OCI-LY7 (cell line): ENCODE measurements around the gene RELN. TPM values are rescaled to one million over a fixed set of nuclear protein-coding genes. Genes with fewer than 3 reads are reported as not detected.

ENCODE experiments used
- BruUV-seq: library from RNA; stranded (reverse); fragments of 400-500 nt; replicated peaks from 2 replicates; lab custom pipeline; 2021; lab: Mats Ljungman, UMichigan
- CTCF ChIA-PET: fragments of 300-600 bp; sonication (Branson Sonifier 250); formaldehyde crosslinking; loops from one replicate; lab custom pipeline; 2022; ENCODE audit warnings: antibody characterized with exemption; ENCODE audit not compliant: unreplicated experiment; lab: Charles Lee
- POLR2A ChIA-PET: fragments of 300-600 bp; sonication (Branson Sonifier 250); formaldehyde crosslinking; loops from one replicate; lab custom pipeline; 2022; ENCODE audit warnings: antibody characterized with exemption; lab: Charles Lee
- DNase-seq: peaks from one replicate; pipeline ENCODE4 v3.0.0-alpha.2; 2015; ENCODE audit warnings: low spot score
- H2AFZ ChIP-seq: fragments of 200-600 bp; sonication (generic), shearing (Covaris generic); 2 replicates; pipeline ENCODE4 v1.6.1; 2014; ENCODE audit warnings: mild to moderate bottlenecking, antibody characterized with exemption, low read length, moderate library complexity
- H3K27ac ChIP-seq: fragments of 200-600 bp; sonication (generic); 2 replicates; pipeline ENCODE4 v1.5.1; 2014; ENCODE audit warnings: mixed run types, low read depth, mild to moderate bottlenecking, moderate library complexity, low read length, inconsistent platforms; ENCODE audit not compliant: poor library complexity, severe bottlenecking
- H3K36me3 ChIP-seq: fragments of 200-600 bp; sonication (generic); 2 replicates; pipeline ENCODE4 v1.6.1; 2014; ENCODE audit warnings: mild to moderate bottlenecking, antibody characterized with exemption, low read length, moderate library complexity, mixed read lengths; ENCODE audit not compliant: insufficient read depth
- H3K4me1 ChIP-seq: fragments of 200-600 bp; sonication (generic); 2 replicates; pipeline ENCODE4 v1.5.1; 2014; ENCODE audit warnings: mild to moderate bottlenecking, low read length; ENCODE audit not compliant: insufficient read depth, poor library complexity, severe bottlenecking
- H3K4me2 ChIP-seq: fragments of 200-600 bp; sonication (generic); 2 replicates; pipeline ENCODE4 v1.6.1; 2014; ENCODE audit warnings: mild to moderate bottlenecking, low read length
- H3K4me3 ChIP-seq: fragments of 200-600 bp; sonication (generic); 2 replicates; pipeline ENCODE4 v1.5.1; 2014; ENCODE audit warnings: mild to moderate bottlenecking, low read depth, low read length; ENCODE audit not compliant: poor library complexity, severe bottlenecking
- H3K79me2 ChIP-seq: fragments of 200-600 bp; sonication (generic); 2 replicates; pipeline ENCODE4 v1.6.1; 2016; ENCODE audit warnings: low read depth, mild to moderate bottlenecking, low read length, moderate library complexity, mixed read lengths; ENCODE audit not compliant: insufficient read depth
- H3K9me2 ChIP-seq: fragments of 200-600 bp; sonication (generic); 2 replicates; pipeline ENCODE4 v1.6.1; 2016; ENCODE audit warnings: mild to moderate bottlenecking, low read length, mixed read lengths; ENCODE audit not compliant: insufficient read depth
- H3K9me3 ChIP-seq: fragments of 200-600 bp; sonication (generic); 2 replicates; pipeline ENCODE4 v1.6.1; 2014; ENCODE audit warnings: mild to moderate bottlenecking, mixed run types, low read length, mixed read lengths
- H4K20me1 ChIP-seq: fragments of 200-600 bp; sonication (generic); 2 replicates; pipeline ENCODE4 v1.6.1; 2014; ENCODE audit warnings: mild to moderate bottlenecking, antibody characterized with exemption, low read length, moderate library complexity, mixed read lengths; ENCODE audit not compliant: insufficient read depth
- EZH2phosphoT487 ChIP-seq: fragments of 200-600 bp; sonication (generic); IDR thresholded peaks from 2 replicates; pipeline ENCODE4 v1.6.1; 2018; ENCODE audit warnings: low read depth, borderline replicate concordance, mild to moderate bottlenecking, mixed run types, antibody characterized with exemption, low read length, moderate library complexity, mixed read lengths
- intact Hi-C: fragments of 100-400 bp; cut with micrococcal nuclease; formaldehyde crosslinking; loops from one replicate; pipeline ENCODE4 v1.10.0; 2022; ENCODE audit not compliant: unreplicated experiment
- total RNA-seq, 2 experiments: library from RNA; depleted of rRNA in 1 of 2; stranded (reverse); fragments of >200 nt in 1 of 2; shearing (Covaris generic) in 1 of 2; gene quantifications; 2 replicates each; pipeline ENCODE4 v1.2.3, GENCODE V29; 2014 to 2022
- TF ChIP-seq, protein P1 (sequence below): fragments of 200-600 bp; sonication (generic); conservative IDR thresholded peaks from 2 replicates; pipeline ENCODE4 v1.5.1; 2014; ENCODE audit warnings: mild to moderate bottlenecking, antibody characterized with exemption, low read length, moderate library complexity, mixed read lengths

RELN gene
- total RNA-seq, 2 experiments from 2014 or later, result not detected

DNA sequence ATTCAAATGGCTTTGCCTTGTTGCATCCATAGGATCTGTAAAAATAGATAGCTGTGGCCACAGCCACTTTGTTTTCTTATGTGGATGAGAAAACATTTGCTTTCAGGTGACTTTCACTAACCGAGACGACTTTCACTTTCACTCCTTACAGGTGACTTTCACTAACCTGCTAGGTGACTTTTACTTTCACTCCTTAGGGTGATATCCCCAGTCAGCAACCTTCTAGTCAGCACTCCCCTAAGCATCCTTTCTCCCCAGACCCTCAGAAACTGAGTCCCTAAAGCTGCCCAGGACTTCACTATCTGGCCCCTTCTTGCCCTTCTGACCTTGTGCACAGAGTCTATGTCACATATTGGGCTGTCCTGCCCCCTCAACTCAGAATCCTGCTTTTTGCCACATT is 177.5 kb downstream of the RELN start:
- no peak overlapping the region for H3K4me3 ChIP-seq
- no peak overlapping the region; the same call in 1 of the 2 replicates for H3K4me2 ChIP-seq
- H3K27ac ChIP-seq, result no peak overlapping the region
- H2AFZ ChIP-seq, result no peak overlapping the region
- H3K9me3 ChIP-seq, result no peaks in the 10 kb centered on the region
- intact Hi-C loops, result no loop called here
- ChIA-PET POLR2A (no interaction called here), CTCF (no interaction called here)
- H3K36me3 ChIP-seq, result no peaks in the 10 kb centered on the region
- peak; percentile 4 for DNase-seq
- H3K9me2 ChIP-seq, result no peaks in the 10 kb centered on the region
- H3K79me2 ChIP-seq, result no peaks in the 10 kb centered on the region
- H4K20me1 ChIP-seq, result no peaks in the 10 kb centered on the region
- TF ChIP-seq EZH2phosphoT487, result no peak
- TF ChIP-seq, protein P1, sequence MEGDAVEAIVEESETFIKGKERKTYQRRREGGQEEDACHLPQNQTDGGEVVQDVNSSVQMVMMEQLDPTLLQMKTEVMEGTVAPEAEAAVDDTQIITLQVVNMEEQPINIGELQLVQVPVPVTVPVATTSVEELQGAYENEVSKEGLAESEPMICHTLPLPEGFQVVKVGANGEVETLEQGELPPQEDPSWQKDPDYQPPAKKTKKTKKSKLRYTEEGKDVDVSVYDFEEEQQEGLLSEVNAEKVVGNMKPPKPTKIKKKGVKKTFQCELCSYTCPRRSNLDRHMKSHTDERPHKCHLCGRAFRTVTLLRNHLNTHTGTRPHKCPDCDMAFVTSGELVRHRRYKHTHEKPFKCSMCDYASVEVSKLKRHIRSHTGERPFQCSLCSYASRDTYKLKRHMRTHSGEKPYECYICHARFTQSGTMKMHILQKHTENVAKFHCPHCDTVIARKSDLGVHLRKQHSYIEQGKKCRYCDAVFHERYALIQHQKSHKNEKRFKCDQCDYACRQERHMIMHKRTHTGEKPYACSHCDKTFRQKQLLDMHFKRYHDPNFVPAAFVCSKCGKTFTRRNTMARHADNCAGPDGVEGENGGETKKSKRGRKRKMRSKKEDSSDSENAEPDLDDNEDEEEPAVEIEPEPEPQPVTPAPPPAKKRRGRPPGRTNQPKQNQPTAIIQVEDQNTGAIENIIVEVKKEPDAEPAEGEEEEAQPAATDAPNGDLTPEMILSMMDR, result no peak
- no TSS peak for BruUV-seq
- H3K4me1 ChIP-seq, result no peaks in the 10 kb centered on the region

DNA sequence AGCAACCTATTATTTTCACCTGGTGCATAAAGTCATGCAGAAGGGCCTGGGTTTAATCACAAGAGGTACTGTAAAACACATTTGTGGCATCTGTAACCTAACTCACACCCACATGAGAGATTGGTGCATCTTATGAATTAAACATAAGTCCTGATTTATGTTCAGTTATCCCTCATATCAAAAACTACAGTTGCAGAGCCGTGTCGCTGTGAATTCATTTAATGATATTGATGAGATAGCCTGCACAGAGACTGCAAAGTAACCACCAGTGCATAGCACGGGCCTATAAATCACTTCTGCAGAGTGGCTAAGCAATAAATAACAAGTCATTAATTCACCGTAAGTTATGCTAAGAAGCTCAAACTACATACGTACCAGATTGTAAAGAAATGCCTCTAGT is 178.2 kb downstream of the RELN start:
- intact Hi-C loops, result no loop called here
- POLR2A ChIA-PET, result no interaction called here
- no peak for TF ChIP-seq EZH2phosphoT487
- TF ChIP-seq, protein P1, result no peak
- BruUV-seq, result no TSS peak
- H3K4me2 ChIP-seq, result no peak overlapping the region
- H3K9me3 ChIP-seq, result no peaks in the 10 kb centered on the region
- no peaks in the 10 kb centered on the region for H3K79me2 ChIP-seq
- no peaks in the 10 kb centered on the region for H3K4me1 ChIP-seq
- H3K27ac ChIP-seq, result no peak overlapping the region
- DNase-seq, result no peak
- H4K20me1 ChIP-seq, result no peaks in the 10 kb centered on the region
- CTCF ChIA-PET, result no interaction called here
- no peaks in the 10 kb centered on the region for H3K9me2 ChIP-seq
- no peaks in the 10 kb centered on the region for H3K36me3 ChIP-seq
- no peak overlapping the region for H3K4me3 ChIP-seq
- H2AFZ ChIP-seq, result no peak overlapping the region

DNA sequence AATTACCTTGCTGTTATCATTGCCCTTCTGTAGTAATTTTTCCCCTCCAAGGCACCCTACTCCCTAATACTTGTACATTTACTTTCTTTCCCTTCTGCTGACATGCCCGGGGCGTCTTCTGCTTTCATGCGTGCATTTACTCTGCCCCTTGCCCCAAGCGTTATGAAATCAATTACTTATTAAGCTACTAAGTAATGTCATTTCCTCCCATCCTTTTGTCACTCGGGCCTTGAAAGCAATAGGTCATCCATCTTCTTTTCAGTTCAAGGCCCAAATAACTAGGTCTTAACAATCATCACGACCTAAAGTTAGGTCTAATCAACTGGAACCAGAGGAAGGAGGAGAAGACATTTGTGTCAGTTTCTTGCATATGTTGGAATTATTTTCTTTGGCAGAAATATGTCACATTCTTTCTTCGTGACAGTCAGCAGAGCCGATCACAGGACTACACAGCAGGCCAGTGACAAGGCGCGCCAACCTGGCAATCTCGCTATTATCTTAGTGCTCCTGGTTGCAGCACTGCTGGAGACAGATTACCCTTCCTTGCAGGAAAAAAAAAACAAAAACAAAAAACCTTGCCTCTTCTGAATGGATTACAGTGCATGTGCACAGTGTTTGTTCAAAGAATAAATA is 179.2 kb downstream of the RELN start:
- Histone ChIP-seq H4K20me1 (no peaks in the 10 kb centered on the region), H3K4me3 (no peak overlapping the region), H3K4me2 (no peak overlapping the region), H3K9me2 (no peaks in the 10 kb centered on the region), H3K36me3 (no peaks in the 10 kb centered on the region), H3K4me1 (no peaks in the 10 kb centered on the region), H3K79me2 (no peaks in the 10 kb centered on the region), H3K27ac (no peak overlapping the region), H2AFZ (no peak overlapping the region), H3K9me3 (no peaks in the 10 kb centered on the region)
- CTCF ChIA-PET, result no interaction called here
- intact Hi-C loops, result no loop called here
- TF ChIP-seq, protein P1, result no peak
- no peak for TF ChIP-seq EZH2phosphoT487
- POLR2A ChIA-PET, result no interaction called here
- BruUV-seq, result no TSS peak
- DNase-seq, result no peak
